Cortex of kidney (tissue), 1 donor: Measurements from ENCODE around the gene TEAD1.

Experiments used
- DNase-seq: peaks from one replicate; lab custom pipeline; 2025; lab: John Stamatoyannopoulos, UW

Gene TEAD1

DNA sequence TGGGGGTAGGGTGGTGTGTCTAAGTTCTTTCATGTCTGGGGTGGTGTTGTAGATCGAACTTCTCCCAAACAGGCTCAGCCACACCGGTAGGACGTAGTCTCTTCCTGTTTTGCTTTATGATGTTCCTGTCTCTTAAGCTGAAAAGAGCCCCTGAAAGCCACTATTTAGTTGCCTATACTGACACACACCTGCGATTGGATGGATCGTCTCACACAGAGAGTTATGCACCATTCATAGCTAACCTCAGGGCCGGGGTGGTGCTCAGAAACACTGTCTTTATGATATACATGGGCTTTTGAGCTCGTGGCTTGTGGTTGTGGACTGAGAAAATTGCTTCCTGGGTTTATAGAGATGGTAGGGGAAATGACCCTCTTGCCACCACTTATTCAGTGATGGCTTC lies 137.6 kb downstream of the TEAD1 start:
- DNase-seq = no peak

DNA sequence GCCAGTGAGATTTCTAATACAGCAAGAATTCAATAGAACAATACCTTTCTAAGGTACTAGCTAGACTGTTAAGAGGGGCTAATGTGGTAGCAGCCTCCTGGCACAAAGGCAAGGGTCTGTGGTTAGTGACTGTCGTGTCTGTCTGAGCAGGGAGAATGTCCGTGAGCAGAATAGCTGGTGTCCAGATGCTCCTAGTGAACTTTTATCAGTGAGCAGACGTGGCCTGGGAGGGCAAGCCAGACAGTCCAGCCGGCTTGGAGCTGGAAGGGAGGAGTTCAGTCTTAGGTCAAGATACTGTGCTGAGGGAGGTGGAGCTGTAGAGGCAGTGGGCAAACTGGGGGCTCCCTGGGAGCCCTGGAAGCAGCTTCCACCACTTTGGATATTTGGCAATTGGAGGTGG lies 138.6 kb downstream of the TEAD1 start:
- no peak for DNase-seq

DNA sequence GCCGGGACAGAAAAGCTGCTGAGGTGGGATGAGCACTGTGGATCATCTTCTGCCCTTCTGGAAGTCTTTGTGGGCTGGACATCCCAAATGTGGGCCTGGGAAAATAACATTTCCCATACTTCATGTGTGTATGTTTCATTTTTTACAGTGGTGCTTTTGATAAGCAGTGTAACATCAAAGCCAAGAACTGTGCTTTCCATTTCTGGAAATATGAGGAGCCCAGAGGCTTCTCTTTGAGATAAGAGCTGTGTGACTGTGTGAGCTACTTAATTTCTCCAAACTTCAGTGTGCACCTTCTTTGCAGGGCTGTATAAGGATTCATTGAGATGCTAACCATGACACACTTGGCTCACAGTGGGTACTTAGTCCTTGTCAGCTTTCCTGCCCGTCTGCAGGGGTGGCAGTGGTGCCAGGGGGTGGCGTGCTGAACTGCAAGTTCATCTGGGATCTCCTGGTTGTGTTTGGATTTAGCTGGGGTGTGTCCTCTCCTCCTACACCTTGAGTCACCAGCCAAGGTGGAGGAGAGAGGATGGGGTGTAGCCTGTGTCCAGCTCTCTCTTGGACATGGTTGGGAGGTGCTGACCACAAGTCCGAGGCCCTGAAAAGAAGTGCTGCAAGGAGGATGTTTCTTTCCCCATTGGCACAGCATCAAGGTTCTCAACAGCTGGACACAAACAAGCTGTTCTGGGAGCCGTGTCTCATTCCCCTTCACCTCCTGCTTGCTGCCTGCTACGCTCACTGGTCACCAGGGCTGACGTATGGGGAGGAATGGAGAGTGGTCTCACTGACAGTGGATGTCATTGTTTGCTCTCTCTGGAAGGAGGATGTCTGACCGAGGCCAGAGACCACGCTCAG lies 139.4 kb downstream of the TEAD1 start:
- no peak for DNase-seq

DNA sequence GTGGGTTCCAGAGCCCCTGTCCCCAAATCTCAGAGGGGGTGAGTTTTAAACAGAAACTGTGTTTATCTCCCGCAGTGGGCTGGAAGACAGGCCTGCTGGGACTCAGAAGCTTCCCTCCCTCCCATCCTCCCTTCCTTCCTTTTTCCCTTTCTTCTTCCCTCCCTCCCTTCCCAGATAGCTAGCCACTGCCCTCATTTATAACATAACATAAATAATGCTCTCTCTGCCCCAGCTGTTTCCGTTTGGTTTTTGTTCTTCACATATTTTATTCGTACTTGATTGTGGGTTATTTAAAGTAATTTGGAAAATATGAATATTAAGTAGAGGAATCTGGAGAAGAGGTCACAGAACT lies 140.9 kb downstream of the TEAD1 start:
- no peak for DNase-seq

DNA sequence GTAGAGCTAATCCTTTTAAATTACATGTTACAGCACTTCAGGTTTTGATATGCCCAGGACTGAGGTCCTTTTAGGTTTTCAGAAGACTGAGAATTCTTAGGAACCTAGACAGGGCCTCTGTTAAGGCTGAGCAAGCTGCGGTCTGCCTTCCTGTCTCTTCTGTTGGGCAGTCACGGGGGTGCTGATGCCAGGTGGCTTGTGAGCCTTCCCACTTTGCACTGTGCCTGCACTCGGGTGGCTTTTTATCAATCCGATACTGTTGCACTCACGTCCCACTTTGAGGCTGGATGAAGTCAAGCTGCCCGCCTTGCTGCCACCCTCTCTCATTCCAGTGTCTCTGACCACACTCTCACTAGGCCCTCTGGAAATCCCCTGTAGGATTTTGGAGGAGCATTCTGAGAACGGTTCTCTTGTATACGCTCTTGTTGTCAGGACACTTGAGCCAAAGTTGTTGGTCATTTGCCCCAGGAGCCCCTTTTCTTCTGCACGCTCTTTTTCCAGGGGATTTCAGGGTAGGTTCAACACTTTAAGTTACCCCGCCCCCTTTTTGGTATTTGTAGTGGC lies 141.8 kb downstream of the TEAD1 start:
- no peak for DNase-seq

DNA sequence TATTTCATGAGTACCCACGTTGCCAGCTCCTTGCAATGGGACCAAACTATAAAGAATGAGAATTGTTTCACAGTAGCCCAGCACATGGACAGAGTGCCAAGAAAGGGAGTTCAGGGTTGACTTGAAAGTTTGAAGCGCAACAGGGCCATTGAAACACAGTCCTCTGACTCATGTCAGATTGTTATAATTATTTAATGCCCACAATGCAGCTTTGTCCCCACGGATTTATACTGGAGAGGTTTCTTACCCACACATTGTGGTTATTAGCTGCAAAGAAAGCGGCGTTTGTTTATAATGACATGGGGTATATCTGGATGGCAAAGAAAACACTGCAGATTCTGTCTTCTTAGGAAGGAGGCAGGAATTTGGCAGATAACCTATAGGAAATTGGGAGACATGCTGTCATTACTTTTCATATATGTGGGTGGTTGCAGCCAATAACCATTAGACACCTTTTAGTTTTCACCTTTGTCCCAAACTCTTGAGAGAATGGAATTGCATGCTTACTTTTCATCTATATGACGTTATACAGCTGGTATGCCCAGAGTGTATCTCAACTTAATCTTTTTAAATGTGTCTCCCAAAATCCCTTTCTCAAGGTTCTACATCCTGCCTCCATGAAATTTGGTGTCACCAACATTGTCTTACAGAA lies 143.6 kb downstream of the TEAD1 start:
- DNase-seq = no peak

DNA sequence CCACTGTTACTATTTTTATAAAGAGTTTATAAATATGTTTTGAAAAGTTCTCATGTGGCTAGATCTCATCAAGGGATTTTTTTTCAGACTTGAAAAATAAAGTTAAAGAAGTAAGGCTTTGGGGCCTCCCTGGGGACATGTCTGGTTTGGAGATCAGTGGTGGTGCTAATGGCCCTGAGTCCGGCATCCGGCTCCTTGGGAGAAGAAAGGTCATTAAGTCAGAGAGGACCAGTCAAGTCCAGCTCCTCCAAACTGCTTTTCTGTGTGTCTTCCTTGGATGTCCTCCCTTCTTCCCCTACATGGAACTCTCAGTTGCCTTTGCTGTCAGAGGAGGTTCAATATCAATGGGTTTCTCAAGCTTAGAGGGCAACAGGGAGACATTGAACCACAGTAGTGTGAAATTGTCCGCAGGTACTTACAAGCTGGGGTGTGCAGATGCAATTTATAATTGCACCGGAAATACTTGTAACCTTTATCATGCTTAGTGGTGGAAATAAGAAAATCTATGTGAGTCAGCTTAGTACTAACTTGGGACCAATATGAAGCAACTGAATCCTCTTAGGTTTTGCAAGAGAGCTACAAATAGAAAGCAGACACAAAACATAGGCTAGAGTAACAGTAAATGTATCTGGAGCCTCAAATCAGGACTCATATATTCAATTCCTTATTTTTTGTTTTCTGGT lies 144.3 kb downstream of the TEAD1 start:
- no peak for DNase-seq

DNA sequence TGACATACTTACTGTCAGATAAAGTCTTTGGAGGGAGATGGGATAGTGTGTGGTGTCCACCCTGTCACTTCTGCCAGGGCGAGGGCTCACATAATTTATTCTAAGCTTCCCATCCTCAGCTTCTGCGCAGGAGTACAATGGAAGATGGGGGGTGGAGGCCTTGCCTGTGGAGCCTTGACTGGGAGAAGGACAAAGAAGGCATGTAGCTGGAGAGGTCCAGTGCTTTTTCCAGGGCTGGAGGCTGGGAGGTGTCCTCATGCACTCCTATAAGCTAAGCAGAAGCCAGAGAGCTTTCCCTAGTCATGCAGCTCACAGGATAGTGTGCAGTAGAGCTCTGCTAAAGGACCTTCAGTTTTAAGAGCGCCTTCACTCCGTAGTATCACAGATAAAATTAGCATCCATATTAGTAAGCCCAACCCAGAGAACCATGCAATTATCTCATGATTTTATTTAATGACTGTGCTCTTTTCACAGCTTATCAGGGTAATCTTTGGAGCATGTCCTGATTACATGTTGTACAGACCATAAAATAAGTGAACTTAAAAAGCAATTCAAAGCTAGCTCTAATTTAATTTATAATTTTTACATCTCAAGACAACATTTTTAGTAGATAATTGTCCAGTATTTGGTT lies 148.3 kb downstream of the TEAD1 start:
- no peak for DNase-seq

DNA sequence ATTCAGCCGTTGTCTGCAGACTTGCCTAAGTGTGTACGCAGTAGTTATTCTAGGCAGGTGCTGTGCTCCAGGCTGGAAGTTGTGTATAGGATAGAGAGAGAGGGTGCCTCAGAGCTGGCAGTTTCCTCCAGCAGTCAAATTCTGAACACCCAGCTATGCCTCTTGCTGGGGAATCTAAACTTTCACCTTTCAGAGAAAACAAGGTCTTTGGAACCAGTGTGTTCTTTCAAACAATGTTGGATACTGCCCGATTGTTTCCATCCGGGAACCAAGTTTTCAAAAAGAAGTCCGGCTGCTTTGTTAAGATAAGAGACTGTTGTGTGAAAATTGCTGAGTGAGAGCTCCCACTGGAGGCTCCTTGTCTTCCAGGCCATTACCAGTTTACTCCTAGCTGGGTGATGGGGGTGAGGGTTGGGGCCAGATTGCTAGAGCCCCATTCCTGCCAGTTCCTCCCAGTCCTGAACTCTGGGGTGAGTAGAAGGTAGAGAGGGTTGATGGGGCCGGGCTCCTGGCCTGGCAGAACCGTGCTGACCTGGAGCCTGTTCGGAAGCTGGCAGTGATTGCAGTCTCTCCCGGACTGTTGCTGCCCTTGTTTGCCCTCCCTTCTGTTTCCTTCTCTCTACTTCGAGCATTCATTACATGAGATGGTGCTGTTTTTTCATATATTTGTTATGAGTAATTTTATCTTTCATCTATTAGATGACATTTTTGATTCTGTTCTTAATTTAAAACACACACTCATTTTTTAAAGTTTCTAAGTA lies 150.2 kb downstream of the TEAD1 start:
- DNase-seq = no peak

DNA sequence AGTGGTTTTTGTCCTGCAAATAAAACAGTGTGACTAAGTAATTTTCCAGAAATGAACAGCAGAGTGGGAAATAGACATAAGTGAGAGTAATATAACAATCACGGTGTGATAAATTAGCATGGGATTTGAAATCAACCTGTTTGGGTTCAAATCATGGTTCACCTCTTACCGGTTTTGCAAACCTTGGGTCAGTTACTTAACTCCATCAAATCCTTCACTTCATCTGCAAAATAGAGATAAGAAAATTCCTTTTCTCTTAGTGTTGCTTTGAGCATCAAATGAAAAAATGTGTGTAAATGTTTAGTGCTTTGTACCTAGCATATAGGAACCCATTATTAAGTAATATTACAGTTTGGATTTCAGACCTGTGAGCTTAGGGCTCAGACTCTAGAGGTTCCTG lies 152.2 kb downstream of the TEAD1 start:
- no peak for DNase-seq

DNA sequence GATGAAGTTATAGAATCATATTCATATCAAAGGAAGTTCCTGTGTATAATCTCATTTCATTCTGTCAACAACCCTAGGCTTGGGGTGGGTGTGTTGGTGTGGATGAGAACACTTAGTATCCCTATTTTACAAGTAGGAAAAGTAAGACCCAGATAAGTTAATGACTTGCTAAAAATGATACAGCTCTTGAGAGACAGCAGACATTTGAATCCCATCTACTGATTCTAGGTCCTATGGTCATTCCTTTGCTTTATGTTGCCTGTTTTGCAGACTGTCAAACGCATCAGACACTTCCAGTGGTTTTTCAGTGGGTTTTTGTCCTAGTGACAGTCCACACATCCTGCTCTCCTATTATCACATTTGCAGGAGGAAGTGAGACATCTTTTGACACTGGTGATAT lies 153.1 kb downstream of the TEAD1 start:
- DNase-seq = no peak

DNA sequence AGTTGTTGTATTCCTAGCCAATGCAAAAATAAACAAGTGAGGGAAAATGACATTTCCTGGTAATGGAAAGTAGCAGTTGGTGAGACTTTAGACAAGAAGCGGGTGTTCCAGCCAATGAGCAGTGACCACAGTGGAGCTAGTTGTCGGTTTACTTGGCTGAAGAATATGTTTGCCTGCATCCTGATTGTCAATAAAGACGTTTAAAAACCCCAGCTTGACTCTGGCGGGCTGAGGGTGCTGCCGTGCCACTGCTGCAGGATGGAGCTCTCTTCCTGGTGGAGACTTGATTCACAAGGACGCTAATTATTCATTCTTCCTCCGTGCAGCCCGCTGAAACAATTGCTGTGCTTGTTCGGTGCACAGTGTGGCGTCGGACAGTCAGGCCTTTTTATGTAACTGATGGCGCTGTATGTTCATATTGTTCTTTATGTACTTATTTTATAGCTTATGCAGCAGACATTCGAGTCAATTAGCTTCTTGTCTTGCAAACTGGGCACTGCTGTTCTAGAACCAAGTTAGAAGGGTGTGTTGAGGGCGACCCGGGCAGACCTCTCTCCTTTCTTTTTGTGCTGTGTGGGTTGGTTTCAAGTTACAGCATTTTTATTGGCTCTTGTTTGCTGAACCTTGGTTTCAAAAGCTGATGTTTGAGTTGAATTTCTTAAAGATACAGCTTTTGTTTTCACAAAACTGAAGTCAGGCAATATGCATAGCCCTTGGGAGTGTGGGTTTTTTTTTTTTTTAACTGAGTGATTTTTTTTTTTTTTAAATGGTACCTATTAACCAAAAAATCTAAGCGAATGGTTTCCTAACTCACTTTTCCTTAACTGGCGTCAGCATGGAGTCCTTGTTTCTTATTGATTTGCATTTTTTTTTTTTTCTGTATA lies 153.9 kb downstream of the TEAD1 start:
- DNase-seq = no peak

DNA sequence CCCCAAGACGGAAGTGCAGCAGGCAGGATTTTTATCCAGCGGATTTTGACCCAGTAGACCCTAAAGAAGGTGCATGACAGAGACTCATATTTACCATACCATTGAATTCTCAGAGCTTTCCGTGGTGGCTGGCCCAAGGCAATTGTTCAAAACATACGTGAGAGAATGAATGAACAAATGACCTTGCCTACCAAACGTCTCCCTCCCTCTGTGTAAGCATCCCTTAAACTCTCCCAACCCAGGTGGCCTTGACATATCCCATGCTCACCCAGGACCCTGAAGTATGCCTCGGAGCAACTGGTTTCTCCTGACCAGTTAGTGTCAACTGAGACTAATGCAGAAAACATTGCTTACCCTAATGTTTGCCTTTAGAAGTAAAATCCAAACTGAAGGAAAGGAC lies 154.9 kb downstream of the TEAD1 start:
- DNase-seq = no peak

DNA sequence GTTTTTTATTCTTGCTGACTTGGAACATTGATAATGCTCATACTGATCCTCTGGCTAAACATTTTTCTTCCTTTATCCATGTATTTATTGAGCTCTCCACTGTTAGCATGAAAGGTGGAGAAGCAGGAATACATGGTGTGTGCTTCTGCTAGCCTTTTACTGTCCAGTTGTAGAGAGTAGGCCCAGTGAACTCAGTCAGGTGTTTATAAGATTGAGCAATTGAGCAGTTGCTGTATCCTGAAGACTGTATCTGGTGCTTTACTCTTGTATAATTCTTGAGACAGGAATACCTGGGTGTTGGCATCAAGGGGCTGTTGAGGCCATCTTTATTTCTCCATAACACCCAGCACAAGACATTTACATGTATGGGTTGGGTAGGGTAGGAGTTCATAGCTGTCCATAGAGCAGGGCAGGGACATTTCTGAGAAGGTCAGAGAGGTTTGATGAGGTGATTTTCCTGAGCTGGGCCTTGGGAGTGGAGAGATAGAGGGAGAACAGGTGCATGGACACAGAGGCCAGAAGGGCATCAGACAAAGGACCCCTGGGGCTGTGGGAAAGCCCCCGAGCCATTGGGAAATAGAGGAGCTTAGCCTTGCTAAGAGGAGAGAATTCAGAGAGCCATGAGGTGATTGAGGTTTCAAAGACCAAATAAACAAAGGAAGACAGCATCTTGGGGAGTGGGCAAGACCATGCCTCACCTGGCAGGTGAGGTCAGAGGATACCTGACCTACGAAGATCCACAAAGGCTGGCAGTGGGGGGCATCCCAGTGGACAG lies 155.5 kb downstream of the TEAD1 start:
- no peak for DNase-seq

DNA sequence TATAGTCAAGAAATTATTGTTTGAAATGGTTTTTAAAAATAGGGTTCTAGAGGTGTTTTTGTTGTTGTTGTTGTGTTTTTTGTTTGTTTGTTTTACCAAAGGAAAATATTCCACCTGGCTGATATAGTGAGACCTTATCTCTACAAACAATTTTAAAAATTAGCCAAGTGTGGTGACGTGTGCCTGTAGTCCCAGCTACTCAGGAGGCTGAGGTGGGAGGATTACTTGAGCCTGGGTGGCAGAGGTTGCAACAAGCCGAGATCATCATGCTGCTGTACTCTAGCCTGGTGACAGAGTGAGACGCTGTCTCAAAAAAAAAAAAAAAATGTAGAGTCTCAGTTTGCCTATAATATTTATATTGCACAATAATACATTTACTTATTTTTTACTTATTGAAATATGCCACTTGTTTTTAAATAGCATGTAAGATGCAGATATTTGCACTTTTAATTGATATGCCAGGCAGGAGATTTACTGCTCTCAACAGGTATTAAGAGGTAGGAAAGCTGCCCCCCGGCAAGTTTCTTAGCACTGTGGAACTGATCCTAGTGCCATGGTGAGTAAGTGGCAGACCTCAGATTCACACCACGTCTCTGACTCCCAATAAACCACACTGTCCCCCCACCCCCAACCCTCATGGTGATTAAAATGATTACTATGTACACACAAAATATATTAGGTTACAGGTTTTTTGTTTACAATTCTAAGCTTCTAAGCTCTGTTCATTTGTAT lies 157.4 kb downstream of the TEAD1 start:
- no peak for DNase-seq

DNA sequence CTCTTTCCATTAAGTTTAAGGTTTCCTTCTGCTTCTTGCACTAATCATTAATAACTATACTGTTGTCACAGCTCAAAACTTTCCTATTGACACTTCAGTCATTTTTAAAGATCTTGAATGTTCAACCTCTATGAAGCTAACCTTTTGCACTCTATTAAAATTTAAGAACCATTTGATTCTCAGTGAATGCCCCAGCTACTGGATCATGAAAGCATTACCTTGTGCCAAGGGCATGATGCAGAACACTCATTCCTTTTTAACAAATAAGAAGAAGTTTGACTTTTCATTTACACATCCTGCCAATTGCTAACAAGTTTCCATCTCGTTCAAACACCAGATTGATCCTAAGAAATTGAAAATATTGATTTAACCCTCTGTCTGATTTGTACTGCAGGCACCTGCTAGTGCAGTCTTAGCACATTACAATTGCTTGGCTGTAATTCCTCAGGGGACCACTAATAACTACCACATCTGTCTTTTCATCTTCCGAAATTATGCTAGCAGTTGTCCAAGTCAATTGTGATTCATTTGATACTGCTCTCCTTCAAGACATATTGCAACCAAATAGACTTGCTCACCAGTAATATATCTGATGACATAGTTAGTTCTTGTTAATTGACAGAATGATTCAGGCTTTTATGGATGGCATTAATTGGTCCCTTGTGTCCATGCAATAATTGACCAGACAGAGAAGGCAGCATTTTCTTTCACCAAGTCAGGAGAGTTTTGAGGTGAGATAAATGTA lies 158.4 kb downstream of the TEAD1 start:
- no peak for DNase-seq

DNA sequence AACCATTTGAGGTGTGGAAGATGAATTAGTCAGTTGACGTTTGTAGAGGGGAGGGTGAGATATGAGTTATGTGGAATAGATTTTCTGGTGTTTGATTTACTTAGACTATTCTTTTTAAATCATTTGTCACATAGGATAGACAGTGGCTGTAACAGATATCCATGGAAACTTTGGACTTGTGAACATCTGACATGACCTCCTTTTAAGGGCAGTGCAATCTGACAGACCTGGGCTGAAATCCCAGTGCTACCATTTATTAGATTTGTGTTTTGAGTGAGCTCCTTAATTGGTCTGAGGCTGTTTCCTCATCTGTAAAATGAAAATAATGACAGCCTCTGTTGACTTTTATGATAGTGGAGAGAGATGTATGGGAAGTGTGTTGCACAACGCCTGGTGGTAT lies 159.9 kb downstream of the TEAD1 start:
- DNase-seq = no peak

DNA sequence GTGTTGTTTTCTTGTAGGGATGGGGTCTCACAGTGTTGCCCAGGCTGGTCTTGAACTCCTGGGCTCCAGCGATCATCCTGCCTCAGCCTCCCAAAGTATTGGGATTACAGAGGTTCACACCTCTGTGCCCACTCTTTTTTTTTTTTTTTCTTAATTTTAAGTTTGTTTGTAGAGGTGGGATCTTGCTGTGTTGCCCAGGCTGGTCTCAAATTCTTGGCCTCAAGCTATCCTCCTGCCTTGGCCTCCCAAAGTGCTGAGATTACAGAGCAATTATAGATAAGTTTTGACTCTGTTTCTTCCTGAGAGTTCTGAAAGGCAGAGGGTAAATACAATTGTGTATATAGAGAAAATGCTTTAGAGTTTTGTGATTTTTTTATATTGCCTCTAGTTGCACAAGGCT lies 160.4 kb downstream of the TEAD1 start:
- no peak for DNase-seq
